ENCODE results near the gene SUSD2.
"Not testable (repeated sequence)": the region's sequence is repeated elsewhere in the genome, so short reads cannot be mapped to it uniquely, and the experiment has no call there.

SUSD2 gene
- 2.7 to 6.4 reads per million in 2 donors for total RNA-seq

GRCh38 chr22:24181088-24181995 is at the start of gene SUSD2:
Gene SUSD2, plus strand, starts transcription at chr22:24181487. Its CDS starts 33 bp downstream, at chr22:24181520.
- no peak for DNase-seq

GRCh38 chr22:24133187-24133965 is 47.9 kb upstream of the SUSD2 start:
- DNase-seq: no peak

GRCh38 chr22:24134090-24134846 is 47.0 kb upstream of the SUSD2 start:
- DNase-seq: peak; percentile 19

- not testable (repeated sequence) for DNase-seq
These were observed 44.8 kb upstream of the SUSD2 start for GRCh38 chr22:24136533-24136932.

GRCh38 chr22:24137595-24137994 is 43.7 kb upstream of the SUSD2 start:
- DNase-seq: no peak

GRCh38 chr22:24138649-24139420 is 42.5 kb upstream of the SUSD2 start:
- no peak for DNase-seq

GRCh38 chr22:24140357-24140756 is 40.9 kb upstream of the SUSD2 start:
- DNase-seq: no peak

GRCh38 chr22:24141586-24141985 is 39.7 kb upstream of the SUSD2 start:
- no peak for DNase-seq

GRCh38 chr22:24142241-24142640 is 39.0 kb upstream of the SUSD2 start:
- DNase-seq: no peak

- DNase-seq: no peak
These were observed 38.5 kb upstream of the SUSD2 start for GRCh38 chr22:24142831-24143230.

- DNase-seq: no peak
These were observed 37.1 kb upstream of the SUSD2 start for GRCh38 chr22:24144056-24144777.

- no peak for DNase-seq
These were observed 36.6 kb upstream of the SUSD2 start for GRCh38 chr22:24144778-24145085.

- no peak for DNase-seq
These were observed 35.7 kb upstream of the SUSD2 start for GRCh38 chr22:24145446-24146193.

GRCh38 chr22:24146194-24146616 is 35.1 kb upstream of the SUSD2 start:
- DNase-seq: no peak

- no peak for DNase-seq
These were observed 34.4 kb upstream of the SUSD2 start for GRCh38 chr22:24146791-24147353.

- no peak for DNase-seq
These were observed 33.6 kb upstream of the SUSD2 start for GRCh38 chr22:24147666-24148065.

GRCh38 chr22:24148266-24149197 is 32.8 kb upstream of the SUSD2 start:
- DNase-seq: no peak

- no peak for DNase-seq
These were observed 32.1 kb upstream of the SUSD2 start for GRCh38 chr22:24149198-24149590.

- no peak for DNase-seq
These were observed 27.9 kb upstream of the SUSD2 start for GRCh38 chr22:24153353-24153752.
